NCI-H526 (cell line): ENCODE measurements around the gene KLHL1.

Experiments
- DNase-seq, 2 experiments: peaks; one replicate each; lab custom pipeline; 2025; lab: John Stamatoyannopoulos, UW

KLHL1 gene

DNA sequence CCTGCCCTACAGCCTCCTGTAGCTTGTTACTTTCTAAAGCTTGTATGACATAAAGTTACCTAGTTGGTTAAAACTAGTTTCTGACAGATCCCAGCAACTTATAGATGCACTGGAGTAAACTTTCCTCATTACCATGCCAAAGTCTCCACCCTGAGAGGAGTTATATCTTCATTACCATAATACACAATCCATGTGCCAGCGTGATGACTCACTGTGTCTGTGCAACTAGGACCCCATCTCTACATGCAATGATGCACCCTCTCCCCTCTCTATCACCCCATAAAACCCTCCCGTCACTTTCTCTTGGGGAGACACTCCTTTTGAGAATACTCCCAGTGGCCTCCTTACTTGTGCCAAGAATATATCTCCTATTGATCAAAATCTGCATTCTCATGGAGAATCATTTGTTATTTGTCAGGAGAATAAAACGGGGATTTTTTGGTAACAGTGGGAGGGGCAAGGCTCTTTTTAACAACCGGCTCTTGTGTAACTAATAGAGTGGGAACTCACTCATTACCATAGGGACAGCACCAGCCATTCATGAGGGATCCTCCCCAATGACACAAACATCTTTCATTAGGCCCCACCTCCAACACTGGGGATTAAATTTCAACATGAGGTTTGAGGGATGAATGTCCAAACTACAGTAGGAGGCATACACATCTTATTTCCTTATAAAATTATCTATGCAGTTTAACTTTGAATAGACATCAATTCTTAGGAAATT is 235.8 kb downstream of the KLHL1 start:
- DNase-seq: no peak

- no peak for DNase-seq
Measured at GRCh38 chr13:69866555-69866954, 241.7 kb downstream of the KLHL1 start.

- peak; percentile 60 to 81 for DNase-seq
Measured at GRCh38 chr13:69857183-69857821, 250.9 kb downstream of the KLHL1 start.

GRCh38 chr13:69856331-69856730 is 251.9 kb downstream of the KLHL1 start:
- no peak for DNase-seq

DNA sequence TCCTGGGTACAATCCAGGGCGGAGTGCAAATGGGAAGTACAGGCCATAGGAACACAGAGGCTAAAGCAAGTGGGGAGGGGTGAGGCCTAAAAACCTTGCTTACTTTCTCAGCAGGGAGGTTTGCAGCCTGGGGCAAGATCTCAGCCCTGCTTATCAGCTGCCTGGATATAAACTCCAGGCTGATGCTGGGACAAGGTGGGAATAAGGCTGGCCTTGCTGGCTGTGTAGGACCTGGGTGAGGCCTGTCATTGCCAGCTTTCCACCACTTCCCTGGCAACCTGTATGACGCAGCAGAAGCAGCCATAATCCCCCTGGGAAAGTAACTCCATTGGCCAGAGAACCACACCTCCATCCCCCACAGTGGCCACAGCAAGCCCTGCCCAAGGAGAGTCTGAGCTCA is 279.7 kb downstream of the KLHL1 start:
- DNase-seq: no peak

DNA sequence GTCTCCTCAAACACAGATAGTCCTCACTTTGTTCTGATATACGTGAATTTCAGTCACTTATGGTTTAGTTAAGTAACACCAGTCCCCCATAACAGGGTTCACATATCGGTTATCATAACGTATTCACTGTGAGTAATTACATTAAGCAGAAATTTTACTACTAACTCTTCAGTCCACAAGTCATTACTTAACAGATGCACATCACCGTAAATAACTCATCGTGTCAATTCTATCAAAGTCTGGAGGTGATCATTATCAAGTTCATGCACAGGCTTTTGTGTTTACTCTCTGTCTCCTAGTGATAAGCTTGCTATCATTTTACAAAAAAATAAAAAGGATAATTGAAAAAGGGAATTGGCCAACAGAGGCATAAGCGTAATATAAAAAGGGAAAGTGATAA is 288.1 kb downstream of the KLHL1 start:
- DNase-seq: no peak

GRCh38 chr13:69817333-69817869 is 290.9 kb downstream of the KLHL1 start:
- no peak for DNase-seq

DNA sequence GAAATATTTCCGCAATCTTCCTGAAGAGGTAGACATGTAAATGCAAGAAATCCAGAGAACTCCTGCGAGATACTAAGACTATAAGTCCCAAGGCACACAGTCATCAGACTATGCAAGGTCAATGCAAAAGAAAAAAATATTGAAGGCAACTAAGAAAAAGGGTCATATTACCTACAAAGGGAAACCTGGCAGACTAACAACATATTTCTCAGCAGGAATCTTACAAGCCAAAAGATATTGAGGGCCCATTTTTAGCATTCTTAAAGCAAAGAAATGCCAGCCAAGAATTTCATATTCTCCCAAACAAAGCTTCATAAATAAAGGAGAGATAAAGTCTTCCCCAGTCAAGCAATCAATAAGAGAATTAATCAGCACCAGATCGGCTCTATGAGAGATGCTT is 299.1 kb downstream of the KLHL1 start:
- DNase-seq: no peak

DNA sequence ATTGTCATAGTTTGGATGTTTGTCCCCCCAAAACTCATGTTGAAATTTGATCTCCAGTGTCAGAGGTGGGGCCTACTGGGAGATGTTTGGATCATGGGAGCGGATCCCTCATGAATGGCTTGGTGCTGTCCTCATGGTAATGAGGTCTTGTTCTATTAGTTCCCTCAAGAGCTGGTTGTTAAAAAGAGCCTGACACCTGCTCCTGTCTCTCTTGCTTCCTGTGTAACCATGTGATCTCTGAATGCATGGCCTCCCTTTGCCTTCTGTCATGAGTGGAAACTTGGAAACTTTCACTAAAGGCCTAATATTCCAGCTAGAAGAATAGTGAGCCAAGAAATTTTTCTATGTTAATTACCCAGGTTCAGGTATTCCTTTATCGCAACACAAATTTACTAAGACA is 312.0 kb downstream of the KLHL1 start:
- DNase-seq: no peak

DNA sequence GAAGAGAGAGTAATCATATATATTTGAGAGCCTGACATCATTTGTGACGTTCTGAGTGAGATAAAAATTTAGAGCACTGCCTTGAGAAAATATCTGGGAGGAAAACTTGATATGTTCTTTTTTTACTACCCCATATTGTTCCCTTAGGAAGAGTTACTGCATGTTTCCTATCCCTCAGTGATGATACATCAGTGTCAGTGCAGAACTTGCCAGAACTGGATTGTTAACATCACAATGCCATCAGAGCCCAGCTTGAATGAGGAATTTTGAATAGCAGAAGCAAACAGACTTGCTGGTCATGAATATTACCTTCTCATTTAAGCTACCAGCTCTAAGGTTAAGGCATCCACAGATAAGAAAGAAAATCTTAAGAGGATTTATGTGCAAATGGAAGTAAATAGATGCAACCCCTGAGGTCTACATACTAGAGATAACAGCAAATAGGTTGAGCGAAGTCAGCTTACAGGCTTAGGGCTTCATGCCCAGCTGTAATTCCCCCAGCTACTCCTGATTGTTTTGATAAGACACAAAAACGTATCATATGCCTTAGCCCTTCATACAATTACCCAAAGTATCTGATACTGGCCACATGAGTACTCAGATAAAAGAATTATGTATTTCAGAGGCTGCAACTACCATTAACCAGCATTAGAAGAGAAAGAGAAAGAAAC is 314.3 kb downstream of the KLHL1 start:
- DNase-seq: no peak

GRCh38 chr13:69776937-69777336 is 331.3 kb downstream of the KLHL1 start:
- DNase-seq: no peak

DNA sequence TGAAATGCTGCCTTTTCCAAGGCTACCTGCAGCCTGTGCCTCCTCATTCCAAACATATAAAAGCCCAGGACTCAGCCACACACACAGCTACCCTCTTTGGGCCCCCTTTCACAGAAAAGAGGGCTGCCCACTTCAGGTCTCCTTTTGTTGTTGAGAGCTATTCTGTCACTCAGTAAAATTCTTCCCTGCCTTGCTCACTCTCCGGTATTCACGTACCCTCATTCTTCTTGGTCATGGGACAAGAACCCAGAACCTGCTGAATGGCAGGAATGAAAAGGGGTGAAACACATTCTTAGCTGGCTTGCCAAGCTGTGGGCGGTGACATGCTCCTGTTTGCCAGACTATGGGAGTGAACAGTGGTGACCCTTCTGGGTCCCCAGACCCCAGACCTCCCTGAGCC is 338.6 kb downstream of the KLHL1 start:
- no peak for DNase-seq

GRCh38 chr13:69761581-69761980 is 346.7 kb downstream of the KLHL1 start:
- no peak for DNase-seq

- no peak for DNase-seq
Measured at GRCh38 chr13:69755101-69755500, 353.2 kb downstream of the KLHL1 start.

DNA sequence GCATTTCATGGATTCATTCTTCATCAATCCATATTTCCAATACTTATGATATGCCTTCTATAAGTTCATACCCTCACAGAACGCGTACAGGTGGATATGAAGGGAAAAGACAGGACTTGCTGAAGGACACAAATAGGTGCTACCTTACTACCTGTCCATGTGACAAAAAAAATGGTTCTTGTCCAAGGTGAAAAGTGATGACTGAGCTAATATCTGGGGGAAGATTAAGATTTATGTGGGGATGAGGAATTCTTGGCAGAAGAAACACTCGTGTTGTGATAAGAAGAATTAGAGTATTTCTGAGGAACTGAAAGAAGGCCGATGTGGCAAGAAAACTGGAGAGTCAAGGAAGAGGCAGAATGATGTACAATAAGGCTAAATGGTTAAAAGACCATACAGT is 357.0 kb downstream of the KLHL1 start:
- no peak for DNase-seq

- DNase-seq: peak; percentile 41 to 65
Measured at GRCh38 chr13:69737129-69737935, 370.9 kb downstream of the KLHL1 start.

- DNase-seq: no peak
Measured at GRCh38 chr13:69721631-69722030, 386.6 kb downstream of the KLHL1 start.

GRCh38 chr13:69720278-69720983 is 387.8 kb downstream of the KLHL1 start:
- no peak for DNase-seq

DNA sequence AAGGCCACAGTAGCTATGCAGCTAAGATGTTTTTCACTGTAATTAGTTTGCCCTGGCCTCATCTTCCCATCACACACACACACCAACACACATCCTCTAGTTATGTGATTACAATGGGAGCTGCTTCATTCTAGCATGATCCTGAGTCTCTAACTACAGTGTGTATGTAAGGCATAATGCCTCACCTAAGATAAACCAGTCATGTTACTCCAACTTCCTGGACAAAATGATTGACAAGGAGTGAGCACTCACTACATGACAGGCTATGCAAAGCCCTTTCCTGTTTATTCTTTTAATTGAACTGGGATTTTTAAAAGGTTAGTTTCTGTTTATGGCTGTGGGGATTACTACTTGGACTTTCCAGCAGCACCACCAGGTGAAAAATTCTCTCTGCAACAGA is 401.4 kb downstream of the KLHL1 start:
- no peak for DNase-seq

DNA sequence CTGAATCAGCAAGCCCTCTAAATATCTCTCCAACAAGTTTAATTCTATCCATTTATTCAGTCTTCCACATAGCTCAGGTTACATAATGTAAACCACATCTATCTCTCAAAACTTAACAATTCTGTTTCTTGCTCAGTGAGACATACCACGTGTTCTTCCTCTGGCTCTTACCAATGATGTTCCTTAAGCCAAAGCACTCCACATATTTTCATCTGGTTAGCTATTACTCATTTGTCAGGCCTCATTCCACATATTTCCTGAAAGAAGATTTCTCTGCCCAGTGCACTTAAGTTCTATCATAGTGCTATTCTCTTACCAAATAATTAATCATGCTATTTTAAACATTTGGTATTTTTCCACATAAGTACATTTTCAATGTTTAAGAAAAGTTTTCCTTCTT is 403.9 kb downstream of the KLHL1 start:
- no peak for DNase-seq

DNA sequence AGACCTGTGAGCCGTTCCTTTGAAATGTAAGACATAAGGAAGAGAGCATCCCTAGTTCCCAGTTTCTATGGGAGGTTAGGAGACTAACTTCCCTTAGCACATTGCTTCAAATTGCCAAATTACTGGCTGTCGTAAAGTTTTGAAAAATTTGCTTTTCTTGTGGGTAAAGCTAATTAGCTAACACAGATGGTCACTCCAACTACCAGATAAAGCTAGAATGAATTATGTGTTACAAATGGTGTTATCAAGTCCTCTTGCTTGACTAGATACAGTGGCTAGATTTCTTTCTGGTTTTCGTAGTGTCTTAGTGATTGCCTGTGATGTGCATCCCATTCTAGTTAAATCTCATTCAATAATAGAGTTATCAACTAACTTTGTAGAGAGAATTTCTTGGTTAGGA is 417.3 kb downstream of the KLHL1 start:
- DNase-seq: no peak
